Activated CD4-positive, CD25-positive, alpha-beta regulatory T cell treated with anti-CD3 and anti-CD28 coated beads, Interleukin-2, amount 50 U/mL, for 16 hours (primary cell): Measurements from ENCODE around the gene COLQ.

ENCODE experiments used
- DNase-seq: peaks from one replicate; pipeline ENCODE4 v3.0.0-alpha.2; 2020; ENCODE audit warnings: low read depth, low spot score

The COLQ gene

DNA sequence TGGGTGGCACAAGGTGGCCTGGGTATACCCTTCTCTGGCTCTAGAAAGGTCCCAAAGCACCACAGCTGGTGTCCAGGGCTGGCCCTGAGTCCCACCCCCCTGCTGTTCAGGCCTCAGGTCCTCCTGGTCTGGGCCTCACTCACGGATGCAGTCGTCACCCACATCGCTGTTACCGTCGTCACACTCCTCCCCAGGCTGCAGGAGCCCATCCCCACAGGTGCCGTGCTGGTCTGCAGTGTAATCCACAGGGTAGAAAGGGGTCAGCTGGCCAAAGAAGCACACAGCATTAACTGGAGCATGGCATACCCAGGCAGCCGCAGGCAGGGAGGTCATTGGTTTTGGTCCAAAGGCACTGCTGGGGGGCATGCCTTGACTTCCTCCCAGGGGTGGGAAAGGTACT, 65.8 kb downstream of the COLQ start:
- no peak for DNase-seq

GRCh38 chr3:15454965-15455364, 66.5 kb downstream of the COLQ start:
- no peak for DNase-seq

- no peak for DNase-seq
Observed at GRCh38 chr3:15453991-15454625, 67.4 kb downstream of the COLQ start.

DNA sequence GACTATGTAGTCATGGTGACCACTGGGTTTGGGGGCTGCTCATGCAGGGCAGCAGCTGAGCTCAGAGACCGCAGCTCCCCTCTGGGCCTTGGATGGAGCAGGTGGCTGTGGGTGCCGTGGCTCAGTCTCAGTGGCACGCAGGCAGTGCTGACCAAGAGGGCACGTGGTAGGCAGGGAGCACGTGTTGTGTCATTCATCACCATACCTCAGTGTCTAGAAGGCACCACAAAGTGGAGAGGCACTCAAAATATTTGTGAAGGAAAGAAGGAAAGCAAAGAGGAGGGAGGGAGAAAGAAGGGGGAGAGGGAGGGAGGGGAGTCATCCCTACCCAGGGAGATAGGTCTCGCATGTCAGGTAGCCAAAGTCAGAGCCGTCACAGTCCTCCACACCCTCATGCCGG, 68.0 kb downstream of the COLQ start:
- DNase-seq = no peak

DNA sequence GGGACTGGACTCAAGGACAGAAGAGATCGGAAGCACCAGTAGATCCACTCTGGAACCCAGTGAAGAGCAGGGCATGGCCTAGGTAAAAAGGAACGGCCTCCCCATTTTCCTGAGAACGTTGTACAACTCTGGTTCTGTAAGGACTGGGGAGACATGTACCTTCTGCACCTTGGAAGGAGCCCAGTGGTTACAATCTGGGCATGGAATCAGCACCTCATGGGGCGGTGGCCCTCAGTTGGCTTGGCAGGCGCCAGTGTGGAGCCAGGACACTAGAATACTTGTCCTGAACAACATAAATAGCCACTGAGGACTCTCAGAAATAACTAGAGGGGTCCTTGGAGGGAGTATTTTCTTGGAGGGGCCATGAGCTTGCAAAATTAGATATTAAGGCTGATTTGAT, 68.5 kb downstream of the COLQ start:
- no peak for DNase-seq

DNA sequence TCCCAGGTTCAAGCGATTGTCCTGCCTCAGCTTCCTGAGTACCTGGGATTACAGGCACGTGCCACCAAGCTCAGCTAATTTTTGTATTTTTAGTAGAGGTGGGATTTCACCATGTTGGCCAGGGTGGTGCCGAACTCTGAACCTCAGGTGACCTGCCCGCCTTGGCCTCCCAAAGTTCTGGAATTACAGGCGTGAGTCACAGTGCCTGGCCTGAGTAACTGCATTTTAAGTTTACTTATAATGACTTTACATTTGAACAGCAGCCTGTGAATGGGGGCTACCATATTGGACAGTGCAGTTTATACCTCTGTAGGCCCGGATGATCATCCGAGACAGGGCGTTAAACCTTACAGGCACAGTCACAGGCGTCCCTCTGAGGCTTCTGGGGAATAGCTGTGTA, 69.3 kb downstream of the COLQ start:
- DNase-seq = no peak

DNA sequence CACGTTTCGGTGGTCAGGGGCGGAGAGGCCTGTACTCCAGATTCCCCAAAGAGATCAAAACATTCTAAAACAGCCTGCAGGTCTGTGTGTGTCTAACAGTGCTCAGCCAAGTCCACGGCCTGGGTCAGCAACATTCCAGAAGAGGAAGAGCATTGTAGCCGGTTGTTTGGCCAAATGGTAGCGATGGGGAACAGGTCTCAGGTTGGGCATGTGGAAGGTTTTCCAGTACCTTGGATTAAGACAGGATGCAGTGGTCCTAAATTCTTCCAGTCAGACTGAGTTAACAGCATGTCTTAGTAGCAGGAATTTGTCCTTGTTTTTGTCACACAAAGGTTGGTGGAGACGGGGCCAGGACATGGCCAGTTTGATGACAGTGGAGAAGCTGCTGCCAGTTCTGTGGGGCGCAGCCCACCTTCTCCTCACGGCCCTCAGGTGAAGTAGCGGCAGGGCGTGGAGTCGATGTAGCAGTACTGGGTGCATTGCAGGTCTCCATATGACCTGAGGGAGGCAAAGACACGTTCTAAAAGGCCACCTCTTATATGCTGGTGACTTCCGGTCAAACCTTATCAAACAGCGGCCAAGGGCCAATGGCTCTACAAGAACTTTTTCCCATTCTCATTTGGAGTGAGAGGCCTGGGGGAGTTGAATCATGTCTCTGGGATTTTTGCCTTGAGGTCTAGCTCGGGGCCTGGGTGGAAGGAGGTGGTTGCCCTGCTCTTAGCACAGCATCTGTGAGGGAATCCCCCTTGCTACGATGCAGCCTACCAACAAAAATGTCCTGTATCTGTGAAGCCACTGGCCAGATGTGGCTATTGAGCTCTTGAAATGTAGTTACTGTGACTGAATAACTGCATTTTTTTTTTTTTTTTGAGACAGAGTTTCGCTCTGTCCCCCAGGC, 70.0 kb downstream of the COLQ start:
- DNase-seq = no peak

GRCh38 chr3:15450438-15451215, 70.9 kb downstream of the COLQ start:
- DNase-seq = no peak

DNA sequence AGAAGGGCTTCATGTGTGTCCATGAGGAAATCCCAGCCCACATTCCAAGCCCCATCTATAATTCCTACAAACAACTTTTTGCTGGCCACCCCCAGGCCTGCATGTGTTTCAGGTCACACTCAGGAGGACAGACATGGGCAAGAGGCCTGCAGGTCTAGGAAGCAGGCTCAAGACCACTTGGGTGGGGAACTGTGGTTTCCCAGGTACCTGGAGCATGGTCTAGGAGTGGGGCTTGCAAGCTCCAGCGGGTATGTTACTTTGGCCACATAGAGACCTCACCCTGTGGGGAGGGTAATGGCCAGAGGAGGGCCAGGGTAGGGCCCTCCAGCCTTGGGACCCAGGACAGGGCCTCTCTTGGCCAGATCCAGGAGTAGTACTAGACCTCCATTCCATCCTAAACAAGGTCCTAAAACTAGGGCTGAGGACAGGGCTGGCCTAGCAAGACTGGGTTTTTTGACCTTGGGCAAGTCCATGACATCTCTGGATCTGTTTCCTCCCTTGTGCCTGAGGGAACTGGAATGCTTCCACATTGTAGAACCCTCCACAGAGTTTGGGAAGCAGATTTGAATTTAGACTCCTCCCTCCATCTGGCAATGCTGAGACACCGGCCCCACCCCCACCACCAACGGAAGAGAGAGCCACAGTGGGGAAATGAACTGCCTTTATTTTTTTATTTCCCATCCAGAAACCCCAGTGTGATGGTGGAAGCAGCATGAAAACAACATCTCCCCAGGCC, 71.8 kb downstream of the COLQ start:
- DNase-seq = no peak

DNA sequence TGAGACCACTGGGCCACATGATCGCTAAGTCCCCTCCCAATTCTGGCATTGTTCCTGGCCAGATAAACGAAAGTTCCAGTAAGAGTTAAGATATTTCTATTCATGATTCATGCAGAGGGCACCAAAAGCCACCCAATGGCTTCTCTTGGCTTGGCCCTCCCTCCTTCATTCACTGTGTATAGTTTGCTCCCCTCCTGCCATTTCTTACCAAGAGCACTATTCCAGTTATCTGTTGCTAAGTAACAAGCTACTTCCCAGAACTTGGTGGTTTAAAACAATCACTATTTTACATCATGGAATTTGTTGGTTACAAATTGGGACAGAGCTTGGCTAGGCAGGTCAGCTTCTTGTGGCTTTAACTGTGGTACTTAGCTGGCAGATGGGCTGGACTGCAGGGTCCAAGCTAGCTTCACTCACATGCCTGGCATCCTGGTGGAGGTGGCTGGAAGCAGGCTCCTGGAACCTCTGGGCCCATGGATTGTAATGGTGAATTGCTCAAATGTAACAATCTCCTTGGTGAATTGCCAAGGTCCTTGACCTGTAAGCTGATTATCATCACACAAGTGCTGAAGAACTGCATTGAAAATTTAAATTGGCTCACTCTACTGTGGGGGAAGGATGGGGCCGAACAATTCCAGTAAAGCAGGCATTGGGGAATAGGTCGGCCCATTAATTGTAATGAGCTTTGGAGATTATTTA, 77.5 kb downstream of the COLQ start:
- no peak for DNase-seq

DNA sequence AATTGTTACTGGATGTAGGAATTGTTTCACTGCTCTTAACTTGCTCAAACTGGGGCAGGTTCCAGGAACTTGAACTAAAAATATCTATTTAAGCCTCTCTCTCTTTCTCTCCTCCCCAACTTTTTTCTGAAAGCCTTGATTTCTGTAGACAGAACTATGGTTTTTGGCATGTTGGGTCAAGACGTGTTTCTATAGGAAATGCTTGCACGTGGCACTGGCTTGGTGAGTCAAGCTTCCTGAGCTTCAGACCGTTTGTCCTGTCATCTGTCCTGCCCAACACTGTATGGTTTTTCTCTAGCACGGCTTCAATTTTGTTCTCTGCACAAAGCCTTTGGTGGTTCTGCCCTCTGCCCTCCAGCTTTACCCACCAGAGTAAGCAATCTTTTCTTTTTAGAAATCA, 80.6 kb downstream of the COLQ start:
- DNase-seq = no peak

- DNase-seq = no peak
Observed at GRCh38 chr3:15439476-15439875, 82.0 kb downstream of the COLQ start.

DNA sequence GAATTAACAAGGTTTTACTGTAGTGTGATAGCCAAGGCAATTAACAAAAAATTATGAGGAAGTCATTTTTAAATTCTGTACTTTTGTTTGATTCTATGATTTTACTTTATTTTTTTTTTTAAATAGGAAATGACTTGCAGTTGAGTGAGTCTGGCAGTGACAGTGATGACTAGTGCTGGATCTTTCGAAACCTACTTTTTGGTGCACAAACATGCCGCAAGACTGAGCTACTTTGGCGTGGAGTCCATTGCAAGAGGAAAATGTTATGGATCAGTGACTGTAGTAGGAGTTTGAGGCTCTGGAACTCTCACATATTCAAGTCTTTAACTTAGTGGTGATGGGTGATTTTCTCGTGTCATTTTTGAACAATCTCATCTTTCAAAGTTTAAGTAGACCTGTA, 82.5 kb downstream of the COLQ start:
- DNase-seq = no peak

- no peak for DNase-seq
Observed at GRCh38 chr3:15436246-15436645, 85.3 kb downstream of the COLQ start.

DNA sequence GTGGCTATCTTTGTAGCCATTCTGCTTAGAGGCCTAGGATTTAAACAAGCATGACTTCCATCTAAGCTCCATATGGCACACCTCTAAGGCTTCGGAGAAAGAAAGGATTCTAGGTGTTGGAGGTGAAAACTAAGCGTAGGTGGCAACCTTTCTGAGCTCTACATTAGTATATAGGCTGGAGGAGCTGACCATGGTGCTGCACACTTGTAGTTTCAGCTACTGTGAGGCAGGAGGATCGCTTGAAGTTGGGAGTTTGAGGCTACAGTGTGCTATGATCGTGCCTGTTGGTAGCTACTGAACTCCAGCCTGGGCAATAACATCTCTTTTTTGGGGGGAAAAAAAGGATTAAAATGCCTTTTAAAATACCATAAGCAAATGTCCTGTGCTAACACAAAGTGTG, 86.8 kb downstream of the COLQ start:
- DNase-seq = no peak

DNA sequence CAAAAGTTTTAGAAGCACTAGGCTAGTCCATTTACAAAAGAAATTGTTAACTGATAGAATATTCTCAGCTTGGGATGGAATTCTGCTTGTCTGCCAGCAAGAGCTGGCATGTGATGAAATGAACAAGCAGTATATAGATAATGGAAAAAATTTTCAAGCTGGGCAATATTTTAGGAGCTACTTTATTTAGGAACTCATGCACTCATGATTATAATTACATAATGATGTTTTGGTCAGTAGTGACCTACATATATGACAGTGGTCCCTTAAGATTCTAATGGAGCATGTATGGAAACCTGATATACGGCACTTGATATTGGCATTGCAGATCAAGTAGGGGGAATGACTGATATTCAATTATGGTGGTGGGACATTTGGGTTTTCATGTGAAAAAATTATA, 88.0 kb downstream of the COLQ start:
- no peak for DNase-seq

DNA sequence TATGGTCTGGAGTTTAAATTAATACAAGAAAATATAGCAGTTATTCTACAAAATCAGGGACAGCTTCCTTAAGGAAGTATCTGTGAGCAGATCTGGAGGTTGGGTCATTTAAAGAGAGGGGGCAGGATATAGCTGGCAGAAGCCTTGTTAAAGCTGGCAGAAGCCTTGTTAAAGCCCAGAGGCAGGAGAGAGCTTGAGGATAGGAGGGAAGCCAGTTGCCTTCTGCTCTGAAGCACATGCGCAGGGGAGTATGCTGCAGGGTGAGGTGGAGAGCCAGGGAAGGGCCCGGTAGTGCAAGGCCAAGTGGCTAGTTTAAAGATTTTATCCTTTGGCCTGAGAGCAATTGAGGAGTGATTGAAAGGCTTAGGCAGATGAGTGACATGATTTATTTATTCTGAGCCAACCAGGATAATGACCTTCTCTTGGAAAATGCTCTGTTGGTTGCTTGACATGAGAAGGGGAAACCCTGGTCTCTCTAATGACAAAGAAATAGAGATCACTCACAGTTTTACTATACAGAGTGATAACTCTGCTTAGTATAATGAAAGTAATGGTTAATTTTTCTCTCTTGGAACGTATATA, 90.2 kb downstream of the COLQ start:
- DNase-seq = no peak

DNA sequence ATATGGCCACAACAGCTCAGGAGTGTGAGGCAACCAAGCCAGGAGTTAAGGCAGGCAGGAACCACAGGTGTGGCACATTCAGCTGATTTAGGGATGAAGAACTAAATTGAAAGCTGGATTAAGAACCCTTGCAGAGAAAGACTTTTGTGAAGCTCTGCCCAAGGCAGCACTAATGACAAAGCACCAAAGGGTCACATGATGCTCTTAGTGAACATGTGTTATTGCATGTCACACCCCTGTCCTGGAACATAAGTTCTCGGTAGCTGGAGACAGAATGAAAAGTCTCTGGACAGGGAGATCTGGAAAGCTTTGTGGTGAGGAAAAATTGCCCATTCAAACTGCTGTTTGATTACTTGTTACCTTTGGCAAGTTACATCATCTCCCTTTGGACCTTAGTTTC, 90.9 kb downstream of the COLQ start:
- no peak for DNase-seq

DNA sequence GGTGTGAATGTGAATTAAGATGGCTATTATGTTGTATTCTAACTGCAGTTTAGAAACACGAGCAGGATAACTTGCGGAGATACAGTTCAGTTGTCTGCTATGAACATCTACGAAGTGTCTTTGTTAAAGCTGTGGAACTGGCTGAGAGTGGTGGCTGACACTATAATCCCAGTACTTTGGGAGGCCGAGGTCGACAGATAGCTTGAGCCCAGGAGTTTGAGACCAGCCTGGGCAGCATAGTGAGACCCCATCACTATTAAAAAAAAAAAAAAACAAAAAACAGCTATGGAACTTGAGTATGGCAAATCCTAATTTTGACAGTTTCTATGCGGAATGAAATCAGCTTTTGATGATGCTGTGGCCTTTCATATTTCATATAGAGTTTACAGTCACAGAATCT, 92.4 kb downstream of the COLQ start:
- DNase-seq = no peak

GRCh38 chr3:15428539-15428938, 93.0 kb downstream of the COLQ start:
- no peak for DNase-seq

GRCh38 chr3:15427981-15428380, 93.5 kb downstream of the COLQ start:
- no peak for DNase-seq
